Subcutaneous adipose tissue (tissue), 4 donors: ENCODE data around the gene CCR5. TPM values are rescaled to one million over a fixed set of nuclear protein-coding genes. Genes with fewer than 3 reads are reported as not detected.

ENCODE experiments used
- total RNA-seq, 4 donors: library from RNA; depleted of rRNA; stranded (reverse); fragments of >200 nt; gene quantifications; one replicate each; pipeline ENCODE4 v1.1.0, GENCODE V29; 2016
- TF ChIP-seq, protein P1 (sequence below): fragments of 450-650 bp; IDR thresholded peaks from one replicate; pipeline ENCODE4 v1.5.1; 2016; ENCODE audit warnings: low read depth, mild to moderate bottlenecking, control low read depth, antibody characterized with exemption, moderate library complexity

Gene CCR5
- total RNA-seq, 4 donors from 2014 or later, result 0.88 to 11.0 TPM; not detected in 2

DNA sequence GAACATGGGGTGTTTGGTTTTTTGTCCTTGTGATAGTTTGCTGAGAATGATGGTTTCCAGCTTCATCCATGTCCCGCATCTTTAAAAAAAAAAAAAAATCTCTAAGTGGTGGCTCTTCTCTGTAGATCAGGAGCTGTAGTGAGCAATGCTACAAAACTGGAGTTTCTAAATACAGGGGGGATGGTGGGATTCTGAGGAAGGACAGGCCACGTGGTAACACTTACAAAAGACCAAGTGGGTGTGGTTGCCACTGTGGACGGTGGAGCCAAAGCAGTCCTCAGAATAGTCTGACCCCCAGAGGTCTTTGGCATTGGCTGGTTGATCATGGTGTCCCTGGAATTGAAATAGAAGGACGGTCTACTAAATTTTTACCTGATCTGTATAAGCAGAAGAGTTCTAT lies 44.0 kb downstream of the CCR5 start:
- TF ChIP-seq, protein P1, sequence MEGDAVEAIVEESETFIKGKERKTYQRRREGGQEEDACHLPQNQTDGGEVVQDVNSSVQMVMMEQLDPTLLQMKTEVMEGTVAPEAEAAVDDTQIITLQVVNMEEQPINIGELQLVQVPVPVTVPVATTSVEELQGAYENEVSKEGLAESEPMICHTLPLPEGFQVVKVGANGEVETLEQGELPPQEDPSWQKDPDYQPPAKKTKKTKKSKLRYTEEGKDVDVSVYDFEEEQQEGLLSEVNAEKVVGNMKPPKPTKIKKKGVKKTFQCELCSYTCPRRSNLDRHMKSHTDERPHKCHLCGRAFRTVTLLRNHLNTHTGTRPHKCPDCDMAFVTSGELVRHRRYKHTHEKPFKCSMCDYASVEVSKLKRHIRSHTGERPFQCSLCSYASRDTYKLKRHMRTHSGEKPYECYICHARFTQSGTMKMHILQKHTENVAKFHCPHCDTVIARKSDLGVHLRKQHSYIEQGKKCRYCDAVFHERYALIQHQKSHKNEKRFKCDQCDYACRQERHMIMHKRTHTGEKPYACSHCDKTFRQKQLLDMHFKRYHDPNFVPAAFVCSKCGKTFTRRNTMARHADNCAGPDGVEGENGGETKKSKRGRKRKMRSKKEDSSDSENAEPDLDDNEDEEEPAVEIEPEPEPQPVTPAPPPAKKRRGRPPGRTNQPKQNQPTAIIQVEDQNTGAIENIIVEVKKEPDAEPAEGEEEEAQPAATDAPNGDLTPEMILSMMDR, result no peak

DNA sequence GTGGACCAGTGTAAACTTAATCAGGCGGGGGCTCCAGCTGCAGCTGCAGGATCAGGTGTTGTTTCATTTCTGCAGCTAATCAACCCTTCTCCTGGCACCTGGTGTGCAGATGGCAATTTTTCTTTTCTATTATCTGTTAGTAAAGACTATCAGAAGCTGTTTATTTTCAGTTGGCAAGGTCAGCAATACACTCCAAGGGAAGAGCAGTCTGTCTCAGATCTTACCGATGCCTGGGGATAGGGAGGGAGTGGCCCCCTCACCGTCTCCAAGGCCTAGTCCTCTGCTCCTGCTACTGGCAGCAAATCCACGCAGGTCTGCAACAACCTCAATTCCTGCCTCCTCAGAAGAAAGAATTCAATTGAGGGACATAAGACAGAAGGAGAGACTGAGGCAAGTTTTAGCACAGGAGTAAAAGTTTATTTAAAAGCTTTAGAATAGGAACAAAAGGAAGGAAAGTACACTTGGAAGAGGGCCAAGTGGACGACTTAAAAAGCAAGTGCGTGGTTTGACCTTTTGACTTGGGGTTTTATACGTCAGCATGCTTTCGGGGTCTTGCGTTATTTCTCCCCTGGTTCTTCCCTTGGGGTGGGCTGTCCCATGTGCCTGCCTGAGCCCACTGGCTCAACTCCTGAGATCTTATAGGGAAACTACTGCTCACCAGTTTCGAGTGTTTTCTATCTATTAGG lies 45.5 kb downstream of the CCR5 start:
- TF ChIP-seq, protein P1, result no peak

DNA sequence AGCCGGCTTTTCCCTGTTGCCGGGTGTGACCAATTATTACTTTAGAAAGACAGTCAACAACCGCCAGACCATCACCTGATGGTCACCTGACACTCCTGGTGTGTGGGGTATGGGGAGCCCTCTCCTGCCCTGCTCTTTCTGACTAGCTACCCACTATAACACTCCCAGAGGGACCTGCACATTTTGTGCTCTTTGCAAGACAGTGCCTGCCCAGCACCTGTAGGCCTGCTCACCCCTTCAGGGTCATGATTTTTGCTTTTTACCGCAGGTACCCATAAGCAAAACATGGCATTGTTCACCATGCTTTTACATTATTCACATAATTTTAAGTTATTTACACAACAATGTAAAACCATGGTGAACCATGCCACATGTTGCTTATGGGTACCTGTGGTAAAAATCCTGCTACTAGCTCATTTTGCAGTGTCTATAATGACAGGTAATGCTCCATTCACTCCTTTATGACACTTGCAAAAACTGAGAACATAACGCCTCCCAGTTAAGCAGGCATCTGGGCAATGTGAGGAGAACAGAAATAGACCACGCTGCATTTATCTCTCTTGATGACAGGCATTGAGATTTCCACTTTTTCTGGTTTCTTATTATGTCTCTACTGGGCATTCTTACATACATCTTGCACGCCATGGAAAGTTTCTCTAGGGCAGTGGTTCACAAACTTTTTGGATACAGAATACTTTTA lies 46.2 kb downstream of the CCR5 start:
- TF ChIP-seq, protein P1, result no peak

DNA sequence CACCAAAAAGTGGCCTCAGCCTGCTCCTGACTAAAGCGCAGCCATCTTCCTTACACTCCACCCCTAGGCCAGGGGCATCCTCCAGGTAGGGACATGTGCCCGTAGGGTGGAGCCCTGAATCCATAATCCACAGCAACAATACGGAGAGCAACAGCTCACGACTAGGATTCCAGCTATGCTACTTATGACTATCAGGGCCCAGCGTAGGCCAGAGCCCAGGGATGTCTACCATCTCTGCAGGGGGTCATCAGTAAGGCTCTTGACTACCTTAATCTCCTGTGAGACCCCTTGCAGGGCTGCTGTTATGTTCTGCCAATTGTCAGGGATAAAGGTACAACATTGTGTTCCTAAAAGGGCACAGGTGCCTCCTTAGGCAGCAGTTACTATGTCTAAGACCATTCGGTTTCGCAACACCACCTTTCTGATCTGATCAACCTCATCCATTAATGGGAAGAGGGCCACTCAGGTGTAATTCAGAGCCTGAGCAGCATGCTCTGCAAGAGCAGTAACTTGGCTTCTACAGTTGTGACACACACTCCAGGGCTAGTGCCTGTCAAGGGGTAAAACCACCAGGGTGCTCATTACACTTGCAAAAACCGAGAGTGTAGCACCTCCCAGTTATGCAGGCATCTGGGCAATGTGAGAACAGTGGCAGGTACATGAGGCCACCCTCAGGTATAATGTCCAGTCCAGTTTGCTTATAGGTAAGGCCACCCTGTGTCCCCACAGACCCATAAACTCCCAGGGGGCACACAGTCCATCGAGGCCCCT lies 47.3 kb downstream of the CCR5 start:
- TF ChIP-seq, protein P1, result no peak

DNA sequence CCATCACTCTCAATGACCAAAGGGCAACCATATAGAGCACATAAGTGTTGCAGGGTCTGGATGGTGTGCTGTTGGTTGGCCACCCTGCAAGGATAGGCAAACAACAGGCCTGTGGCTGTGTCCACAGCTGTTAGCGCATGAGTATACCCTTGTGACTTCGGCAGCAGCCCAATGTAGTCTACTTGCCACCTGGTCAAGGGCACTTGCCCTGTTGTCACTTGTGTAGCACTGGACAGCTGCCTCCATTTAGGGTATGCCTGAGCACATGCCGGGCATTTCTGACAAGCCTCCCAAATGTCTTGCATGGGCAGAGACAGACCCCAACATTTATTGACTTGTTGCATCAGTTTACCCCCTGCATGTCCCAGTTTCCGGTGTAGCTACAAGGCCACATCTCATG lies 49.1 kb downstream of the CCR5 start:
- TF ChIP-seq, protein P1, result no peak

DNA sequence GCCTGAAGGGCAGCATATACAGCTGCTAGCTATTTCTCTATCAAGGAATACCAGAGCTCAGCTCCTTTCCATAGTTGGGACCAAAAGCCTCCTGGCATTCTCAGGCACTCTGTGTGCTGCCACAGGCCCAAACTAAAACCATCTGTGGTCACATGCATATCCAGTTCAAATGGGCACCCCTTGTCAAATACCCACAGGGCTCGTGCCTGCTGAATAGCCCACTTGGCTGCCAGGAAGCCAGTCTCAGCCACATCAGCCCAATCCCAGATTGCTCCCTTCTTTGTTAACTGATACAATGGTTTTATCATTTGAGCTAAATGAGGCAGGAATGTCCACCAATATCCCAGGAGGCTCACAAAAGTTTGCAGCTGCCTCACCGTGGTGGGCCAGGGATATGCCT lies 50.2 kb downstream of the CCR5 start:
- TF ChIP-seq, protein P1, result no peak

DNA sequence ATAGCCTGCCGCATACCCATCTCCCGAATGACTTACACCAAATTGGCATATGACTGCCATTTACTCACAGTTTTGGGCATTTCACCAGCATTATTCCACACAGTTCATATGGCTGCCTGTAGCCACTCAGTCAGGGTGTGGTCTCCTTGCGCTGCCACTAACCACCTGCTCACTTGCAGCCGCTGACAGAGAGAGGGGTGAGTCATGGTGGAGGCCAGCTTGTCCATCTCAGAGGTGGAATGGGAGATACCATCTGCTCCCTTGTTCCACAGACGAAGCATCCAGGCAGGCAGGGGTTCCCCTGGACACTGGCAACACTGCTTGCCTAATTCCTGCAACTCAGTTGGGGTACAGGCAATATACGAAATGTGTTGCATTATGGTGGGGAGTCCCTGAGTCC lies 51.9 kb downstream of the CCR5 start:
- TF ChIP-seq, protein P1, result no peak
